A549 (cell line): ENCODE measurements around the gene ZNF275. TPM values are rescaled to one million over a fixed set of nuclear protein-coding genes. Genes with fewer than 3 reads are reported as not detected.

ENCODE experiments used
- ATAC-seq, 2 experiments: fragments of 200-7000 bp in 1 of 2; fragments of >200 bp in 1 of 2; cut with Nextera tagmentation in 1 of 2; cut with Tn5 transposase in 1 of 2; 3 replicates each; pipeline versions ENCODE4 v1.8.0 to v1.9.1; 2018 to 2020; ENCODE audit warnings: mild to moderate bottlenecking in 1 of 2, moderate library complexity in 1 of 2
- CTCF ChIA-PET: fragments of 300-600 bp; sonication (Branson Sonifier 250); formaldehyde crosslinking; extraction: SDS; loops from one replicate; lab custom pipeline; 2021; ENCODE audit warnings: antibody characterized with exemption, inconsistent platforms; lab: Yijun Ruan, JAX
- POLR2A ChIA-PET: fragments of 350-600 bp; formaldehyde crosslinking; extraction: SDS; loops from one replicate; lab custom pipeline; 2021; ENCODE audit warnings: antibody characterized with exemption, inconsistent platforms; lab: Yijun Ruan, JAX
- DNase-seq, 2 experiments: peaks; one replicate each; pipeline versions ENCODE4 v3.0.0 to v3.0.0-alpha.2; 2011 to 2016; ENCODE audit warnings: low read depth in 1 of 2, low spot score in 1 of 2
- FAIRE-seq: peaks from 2 replicates; lab custom pipeline; 2011; peaks lifted over from hg19 to GRCh38; lab: Jason Lieb, UNC
- H3K27ac ChIP-seq, 2 experiments: fragments of >200 bp; sonication (Bioruptor Twin); formaldehyde crosslinking; 3 replicates each; pipeline ENCODE4 v1.5.1; 2016 to 2017
- H3K4me1 ChIP-seq: fragments of >200 bp; sonication (Bioruptor Twin); formaldehyde crosslinking; 3 replicates; pipeline ENCODE4 v1.6.1; 2016
- H3K4me2 ChIP-seq: fragments of >200 bp; sonication (Bioruptor Twin); formaldehyde crosslinking; 3 replicates; pipeline ENCODE4 v1.6.1; 2016
- H3K4me3 ChIP-seq: fragments of >200 bp; sonication (Bioruptor Twin); formaldehyde crosslinking; 3 replicates; pipeline ENCODE4 v1.5.1; 2016
- H3K9me3 ChIP-seq: fragments of >200 bp; sonication (Bioruptor Twin); formaldehyde crosslinking; 3 replicates; pipeline ENCODE4 v1.6.1; 2016
- BCL3 ChIP-seq: fragments of >200 bp; sonication (Bioruptor Twin); formaldehyde crosslinking; IDR thresholded peaks from 3 replicates; pipeline ENCODE4 v1.6.1; 2016
- CBX2 ChIP-seq: fragments of 200-600 bp; sonication (generic); IDR thresholded peaks from 2 replicates; pipeline ENCODE4 v1.6.1; 2016; ENCODE audit warnings: low read depth, mild to moderate bottlenecking, borderline replicate concordance
- CEBPB ChIP-seq, 2 experiments: fragments of >200 bp in 1 of 2; sonication (Bioruptor Twin) in 1 of 2; formaldehyde crosslinking in 1 of 2; IDR thresholded peaks; 2 replicates each; pipeline ENCODE4 v1.6.1; 2012 to 2016
- CHD2 ChIP-seq: fragments of 150-350 bp; IDR thresholded peaks from 2 replicates; pipeline ENCODE4 v1.6.1; 2014; ENCODE audit warnings: low read length; ENCODE audit not compliant: partially characterized antibody
- EHMT2 ChIP-seq: fragments of 200-600 bp; sonication (generic); IDR thresholded peaks from 2 replicates; pipeline ENCODE4 v1.6.1; 2016; ENCODE audit warnings: antibody characterized with exemption, low read depth, mild to moderate bottlenecking, moderate library complexity
- EP300 ChIP-seq, 2 experiments: fragments of >200 bp; sonication (Bioruptor Twin); formaldehyde crosslinking; IDR thresholded peaks; 2 replicates in 1 of 2; 3 replicates in 1 of 2; pipeline ENCODE4 v1.6.1; 2016 to 2017
- ESRRA ChIP-seq: fragments of 150-350 bp; IDR thresholded peaks from 2 replicates; pipeline ENCODE4 v1.6.1; 2014; ENCODE audit warnings: mild to moderate bottlenecking, low read length, borderline replicate concordance
- FOSB ChIP-seq: fragments of 250-450 bp; sonication (Bioruptor Pico); IDR thresholded peaks from 2 replicates; pipeline ENCODE4 v1.5.0; 2020; ENCODE audit warnings: mild to moderate bottlenecking, moderate library complexity
- FOSL2 ChIP-seq, 2 experiments: fragments of 450-650 bp in 1 of 2; fragments of >200 bp in 1 of 2; sonication (Bioruptor Twin) in 1 of 2; formaldehyde crosslinking; IDR thresholded peaks; 2 replicates each; pipeline versions ENCODE4 v1.5.0 to v1.6.1; 2016 to 2020; ENCODE audit warnings: mild to moderate bottlenecking in 1 of 2, moderate library complexity in 1 of 2
- FOXS1 ChIP-seq: fragments of 250-450 bp; sonication (Bioruptor Pico); IDR thresholded peaks from 2 replicates; pipeline ENCODE4 v1.5.0; 2020; ENCODE audit warnings: mild to moderate bottlenecking, moderate library complexity
- HDAC2 ChIP-seq: fragments of 200-600 bp; sonication (generic); IDR thresholded peaks from 2 replicates; pipeline ENCODE4 v1.6.1; 2016
- HES2 ChIP-seq: fragments of >200 bp; sonication (Bioruptor Twin); formaldehyde crosslinking; IDR thresholded peaks from 2 replicates; pipeline ENCODE4 v1.6.1; 2016
- HEYL ChIP-seq: fragments of 250-450 bp; sonication (Bioruptor Pico); IDR thresholded peaks from 2 replicates; pipeline ENCODE4 v1.8.0; 2021; ENCODE audit warnings: mild to moderate bottlenecking, moderate library complexity
- HOXA7 ChIP-seq: fragments of 250-450 bp; sonication (Bioruptor Pico); IDR thresholded peaks from 2 replicates; pipeline ENCODE4 v1.5.0; 2020; ENCODE audit warnings: mild to moderate bottlenecking, moderate library complexity
- HOXB13 ChIP-seq: fragments of 250-450 bp; sonication (Bioruptor Pico); IDR thresholded peaks from 2 replicates; pipeline ENCODE4 v1.5.0; 2020; ENCODE audit warnings: low read depth, mild to moderate bottlenecking, moderate library complexity
- JUN ChIP-seq, 2 experiments: fragments of >200 bp; sonication (Bioruptor Twin); formaldehyde crosslinking; IDR thresholded peaks; 2 replicates in 1 of 2; 3 replicates in 1 of 2; pipeline ENCODE4 v1.6.1; 2016 to 2017
- KDM1A ChIP-seq: fragments of 200-600 bp; sonication (generic); IDR thresholded peaks from 2 replicates; pipeline ENCODE4 v1.6.1; 2016; ENCODE audit warnings: low read depth, mild to moderate bottlenecking
- MAFK ChIP-seq: fragments of 450-650 bp; IDR thresholded peaks from 2 replicates; pipeline ENCODE4 v1.6.1; 2014; ENCODE audit not compliant: partially characterized antibody
- MAX ChIP-seq: IDR thresholded peaks from 2 replicates; pipeline ENCODE4 v1.6.1; 2012
- MAZ ChIP-seq: fragments of 150-350 bp; IDR thresholded peaks from 2 replicates; pipeline ENCODE4 v1.6.1; 2014; ENCODE audit warnings: antibody characterized with exemption, low read depth, low read length, borderline replicate concordance
- MYC ChIP-seq: IDR thresholded peaks from 2 replicates; pipeline ENCODE4 v1.6.1; 2012; ENCODE audit warnings: mild to moderate bottlenecking, inconsistent platforms, low read length, improper control_type of control experiment, borderline replicate concordance
- NR3C1 ChIP-seq: fragments of >200 bp; sonication (Bioruptor Twin); formaldehyde crosslinking; IDR thresholded peaks from 3 replicates; pipeline ENCODE4 v1.6.1; 2017
- PBX3 ChIP-seq: IDR thresholded peaks from 2 replicates; pipeline ENCODE4 v1.6.1; 2012
- PHF8 ChIP-seq: fragments of 200-600 bp; sonication (generic); IDR thresholded peaks from 2 replicates; pipeline ENCODE4 v1.6.1; 2016; ENCODE audit warnings: low read depth, mild to moderate bottlenecking, antibody characterized with exemption, moderate library complexity, borderline replicate concordance
- RARB ChIP-seq: fragments of 250-450 bp; sonication (Bioruptor Pico); IDR thresholded peaks from 2 replicates; pipeline ENCODE4 v1.8.0; 2021; ENCODE audit warnings: mild to moderate bottlenecking, moderate library complexity
- RCOR1 ChIP-seq: fragments of 150-350 bp; IDR thresholded peaks from 2 replicates; pipeline ENCODE4 v1.6.1; 2014; ENCODE audit warnings: antibody characterized with exemption, low read length, low read depth
- RFX5 ChIP-seq: fragments of 450-650 bp; IDR thresholded peaks from 2 replicates; pipeline ENCODE4 v1.7.1; 2014; ENCODE audit warnings: antibody characterized with exemption, mild to moderate bottlenecking, moderate library complexity
- ZFP36 ChIP-seq: fragments of 450-650 bp; IDR thresholded peaks from 2 replicates; pipeline ENCODE4 v1.6.1; 2014; ENCODE audit warnings: borderline replicate concordance; ENCODE audit not compliant: partially characterized antibody
- ZSCAN20 ChIP-seq: fragments of 250-450 bp; sonication (Bioruptor Pico); IDR thresholded peaks from 2 replicates; pipeline ENCODE4 v1.8.0; 2022; ENCODE audit warnings: mild to moderate bottlenecking, moderate library complexity
- WGBS: methylation state at CpG from one replicate; pipeline ENCODE4 v1.1.6; 2017; ENCODE audit errors: missing lambda C conversion rate; 5-methylcytosine and 5-hydroxymethylcytosine counted together
- polyA plus RNA-seq, 4 experiments: library from polyadenylated mRNA; depleted of rRNA in 3 of 4; stranded (reverse); fragments of >200 nt; fragmentation: RNase III in 1 of 4; extraction: RNeasy Plus Mini Kit Qiagen cat#74134 plus additional on column Dnase treatment in 1 of 4; gene quantifications; 2 replicates in 3 of 4; 3 replicates in 1 of 4; pipeline ENCODE4 v1.2.3, GENCODE V29; 2011 to 2017

The ZNF275 gene
- polyA plus RNA-seq, 2 of the 4 experiments (the other 2 are of a cell fraction), result 3.2 to 6.5 TPM

- WGBS, result no CpG with 5 or more reads among the region's 4 CpGs
- ChIA-PET POLR2A (no interaction called here), CTCF (interaction anchor here (1.3 kb wide), 1 partner anchor 21 kb away, joined by 3 read pairs; no protein-coding TSS in a partner anchor)
- no peak for TF ChIP-seq JUN (IDR thresholded peaks at IDR 0.05)
- no peak for TF ChIP-seq KDM1A
- TF ChIP-seq ZFP36, result no peak
- no peak for TF ChIP-seq MAFK
- no peak for TF ChIP-seq FOSL2 (IDR thresholded peaks at IDR 0.05)
- no peak for TF ChIP-seq FOSL2 (CRISPR knock-in tag; IDR thresholded peaks at IDR 0.05)
- TF ChIP-seq CHD2, result no peak
- no peak for TF ChIP-seq RFX5
- no peak for TF ChIP-seq EHMT2
- no peak for TF ChIP-seq MAX
- TF ChIP-seq PBX3, result no peak
- TF ChIP-seq RARB, result no peak
- TF ChIP-seq HOXA7 (CRISPR knock-in tag), result no peak
- no peak for TF ChIP-seq HEYL (CRISPR knock-in tag)
- no peak for TF ChIP-seq HES2
- TF ChIP-seq CEBPB (IDR thresholded peaks at IDR 0.05), result no peak
- no peak for TF ChIP-seq ZSCAN20 (CRISPR knock-in tag)
- no peak for TF ChIP-seq MAZ
- TF ChIP-seq ESRRA, result no peak
- TF ChIP-seq HDAC2, result no peak
- no peak for TF ChIP-seq BCL3
- Histone ChIP-seq H3K4me1 (no peaks in the 10 kb centered on the region), H3K9me3 (no peaks in the 10 kb centered on the region), H3K27ac (no peak overlapping the region), H3K4me2 (no peak overlapping the region), H3K4me3 (no peak overlapping the region)
- DNase-seq (no peak), ATAC-seq (no peak), FAIRE-seq (no peak)
Measured at GRCh38 chrX:153378607-153379006, 44.7 kb downstream of the ZNF275 start.

GRCh38 chrX:153379508-153379907 is 45.6 kb downstream of the ZNF275 start:
- ATAC-seq (no peak), FAIRE-seq (no peak), DNase-seq (no peak)
- WGBS, result 43% methylated on average over 9 of the region's 9 CpGs
- H3K4me3 ChIP-seq, result no peak overlapping the region
- no peak for TF ChIP-seq MAZ
- no peak for TF ChIP-seq HEYL (CRISPR knock-in tag)
- no peak for TF ChIP-seq BCL3
- TF ChIP-seq HOXB13 (CRISPR knock-in tag), result no peak
- TF ChIP-seq PBX3, result no peak
- no peak for TF ChIP-seq RCOR1
- TF ChIP-seq FOXS1 (CRISPR knock-in tag), result no peak
- TF ChIP-seq HES2, result no peak
- no peak for TF ChIP-seq EP300 (IDR thresholded peaks at IDR 0.05)
- no peak for TF ChIP-seq CBX2
- TF ChIP-seq FOSL2 (IDR thresholded peaks at IDR 0.05), result no peak
- no peak for TF ChIP-seq FOSL2 (CRISPR knock-in tag; IDR thresholded peaks at IDR 0.05)
- TF ChIP-seq MYC, result no peak
- no peak for TF ChIP-seq MAX
- TF ChIP-seq RARB, result no peak
- TF ChIP-seq NR3C1, result no peak
- no peak for TF ChIP-seq ESRRA
- no peak for TF ChIP-seq MAFK
- no peak for TF ChIP-seq FOSB (CRISPR knock-in tag)
- no peak for TF ChIP-seq CHD2
- TF ChIP-seq PHF8, result no peak
- POLR2A ChIA-PET, result no interaction called here
- H3K4me1 ChIP-seq, result no peaks in the 10 kb centered on the region
- no peak overlapping the region for H3K27ac ChIP-seq
- no peak overlapping the region for H3K4me2 ChIP-seq
- H3K9me3 ChIP-seq, result no peaks in the 10 kb centered on the region
- CTCF ChIA-PET, result interaction anchor here (2.5 kb wide), 1 partner anchor 8 kb away, joined by 9 read pairs; no protein-coding TSS in a partner anchor
